ENCODE data around the gene EPHB1. TPM values are rescaled to one million over a fixed set of nuclear protein-coding genes. Genes with fewer than 3 reads are reported as not detected.

EPHB1 gene
- polyA plus RNA-seq, 1 of the 3 experiments (the other 2 are of a cell fraction), result 1.2 TPM

GRCh38 chr3:135238871-135239614, 444.0 kb downstream of the EPHB1 start:
- Histone ChIP-seq H3K9me2 (no peaks in the 10 kb centered on the region), H3K4me2 (no peak overlapping the region), H3K9ac (no peak overlapping the region), H3K27me3 (ENCODE audit: insufficient read depth) (no peaks in the 10 kb centered on the region), H3K4me3 (ENCODE audit: low read depth in 2 of 2, low read length in 1 of 2) (no peak overlapping the region), H4K20me1 (ENCODE audit: insufficient read depth) (no peaks in the 10 kb centered on the region), H3K79me2 (ENCODE audit: insufficient read depth) (no peaks in the 10 kb centered on the region), H3F3A (replicated peaks; ENCODE audit: insufficient read depth) (no peaks in the 10 kb centered on the region), H2AFZ (ENCODE audit: low read depth) (no peak overlapping the region), H3K4me1 (ENCODE audit: control insufficient read depth in 1 of 2, insufficient read depth in 2 of 2, low read depth in 1 of 2, low read length in 1 of 2) (peaks cover 0 to 25% of the 10 kb centered on the region in 2 experiments; a peak in 2 of 4 replicates), H3K36me3 (replicated peaks in 1 of 2; ENCODE audit: control insufficient read depth in 1 of 2, insufficient read depth in 2 of 2, low read length in 1 of 2) (no peaks in the 10 kb centered on the region), H3K9me3 (no peaks in the 10 kb centered on the region), H3K27ac (ENCODE audit: low read depth in 2 of 2, low read length in 1 of 2) (peak overlapping the region in 1 of 2 experiments; percentile 55; a peak in 2 of 4 replicates)
- CTCF ChIA-PET, result interaction anchor here (0.8 to 2.2 kb wide), 5 partner anchors 12 to 638 kb away, joined by 3 to 12 read pairs (median 3); partner anchors contain the start of gene EPHB1
- WGBS (ENCODE audit: low lambda C conversion rate), result 16% methylated on average over 6 of the region's 6 CpGs
- peak; percentile 54 for DNase-seq
- POLR2A ChIA-PET, result interaction anchor here (0.8 kb wide), 1 partner anchor 444 kb away, joined by 3 read pairs; no protein-coding TSS in a partner anchor
- no peak for TF ChIP-seq SIN3A (IDR thresholded peaks at IDR 0.05; ENCODE audit: borderline replicate concordance, low read depth, low read length)
- TF ChIP-seq GATA2 (CRISPR knock-in tag; IDR thresholded peaks at IDR 0.05), result peak; percentile 70

DNA sequence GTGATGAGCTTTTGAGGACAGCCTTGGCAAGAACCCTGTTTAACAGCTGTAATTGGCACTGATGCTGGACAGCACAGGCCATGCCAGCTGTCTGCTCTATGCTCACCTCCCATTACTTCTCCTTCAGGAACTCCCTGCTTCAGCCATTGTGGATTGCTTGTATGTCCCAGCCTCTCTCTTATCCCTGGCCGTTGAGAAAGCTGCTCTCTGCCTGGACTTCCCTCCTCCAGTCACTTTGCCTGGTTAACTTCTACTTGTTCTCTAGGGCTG, 444.5 kb downstream of the EPHB1 start:
- no peaks in the 10 kb centered on the region for H3K27me3 ChIP-seq (ENCODE audit: insufficient read depth)
- no peaks in the 10 kb centered on the region for H3F3A ChIP-seq (replicated peaks; ENCODE audit: insufficient read depth)
- no peak for DNase-seq
- no peak for TF ChIP-seq NFIC (IDR thresholded peaks at IDR 0.05; ENCODE audit: borderline replicate concordance)
- no peak for TF ChIP-seq NRF1 (IDR thresholded peaks at IDR 0.05; ENCODE audit: low read depth, low read length)
- TF ChIP-seq JUND (IDR thresholded peaks at IDR 0.05), result no peak
- no peak for TF ChIP-seq FOSL2 (IDR thresholded peaks at IDR 0.05; ENCODE audit: borderline replicate concordance, low read depth)
- H3K4me3 ChIP-seq (ENCODE audit: low read depth in 2 of 2, low read length in 1 of 2), result no peak overlapping the region
- WGBS (ENCODE audit: low lambda C conversion rate), result 25% methylated on average over 1 of the region's 1 CpG
- no peak overlapping the region for H2AFZ ChIP-seq (ENCODE audit: low read depth)
- H3K9ac ChIP-seq, result no peak overlapping the region
- no peaks in the 10 kb centered on the region for H4K20me1 ChIP-seq (ENCODE audit: insufficient read depth)
- CTCF ChIA-PET, result interaction anchor here (1.3 to 2.2 kb wide), 3 partner anchors 34 to 639 kb away, joined by 3 to 12 read pairs (median 6); partner anchors contain the start of gene EPHB1
- H3K4me1 ChIP-seq (ENCODE audit: control insufficient read depth in 1 of 2, insufficient read depth in 2 of 2, low read depth in 1 of 2, low read length in 1 of 2), result peaks cover 0 to 25% of the 10 kb centered on the region in 2 experiments; a peak in 2 of 4 replicates
- H3K9me3 ChIP-seq, result no peaks in the 10 kb centered on the region
- no peaks in the 10 kb centered on the region for H3K36me3 ChIP-seq (replicated peaks in 1 of 2; ENCODE audit: control insufficient read depth in 1 of 2, insufficient read depth in 2 of 2, low read length in 1 of 2)
- no peak overlapping the region; a peak in 1 of 4 replicates for H3K27ac ChIP-seq (ENCODE audit: low read depth in 2 of 2, low read length in 1 of 2)
- H3K9me2 ChIP-seq, result no peaks in the 10 kb centered on the region
- no peak overlapping the region for H3K4me2 ChIP-seq
- no peaks in the 10 kb centered on the region for H3K79me2 ChIP-seq (ENCODE audit: insufficient read depth)
- POLR2A ChIA-PET, result no interaction called here

GRCh38 chr3:135240426-135240825, 445.4 kb downstream of the EPHB1 start:
- no peaks in the 10 kb centered on the region for H3K27me3 ChIP-seq (ENCODE audit: insufficient read depth)
- H3K4me1 ChIP-seq (ENCODE audit: control insufficient read depth in 1 of 2, insufficient read depth in 2 of 2, low read depth in 1 of 2, low read length in 1 of 2), result peaks cover 0 to 25% of the 10 kb centered on the region in 2 experiments; a peak in 2 of 4 replicates
- no peaks in the 10 kb centered on the region for H3K9me2 ChIP-seq
- ChIA-PET POLR2A (interaction anchor here (0.8 kb wide), 1 partner anchor 445 kb away, joined by 4 read pairs; the partner anchor contains the start of gene EPHB1), CTCF (interaction anchor here (1.2 to 2.2 kb wide), 4 partner anchors 19 to 640 kb away, joined by 3 to 12 read pairs (median 4); partner anchors contain the start of gene EPHB1)
- no peaks in the 10 kb centered on the region for H4K20me1 ChIP-seq (ENCODE audit: insufficient read depth)
- H2AFZ ChIP-seq (ENCODE audit: low read depth), result no peak overlapping the region
- no peak for DNase-seq
- no peak overlapping the region for H3K4me2 ChIP-seq
- peak; percentile 14; the same call in 1 of the 2 replicates for TF ChIP-seq SMC3 (IDR thresholded peaks at IDR 0.05; ENCODE audit: low read depth, low read length)
- TF ChIP-seq RAD21 (IDR thresholded peaks at IDR 0.05; ENCODE audit: low read length), result peak; percentile 38; the same call in 1 of the 2 replicates
- no peak for TF ChIP-seq CHD2 (IDR thresholded peaks at IDR 0.05; ENCODE audit: low read length, partially characterized antibody)
- no peak for TF ChIP-seq MXI1 (IDR thresholded peaks at IDR 0.05; ENCODE audit: low read depth, low read length)
- no peak for TF ChIP-seq RXRA (IDR thresholded peaks at IDR 0.05; ENCODE audit: borderline replicate concordance, low read depth)
- no peak overlapping the region for H3K27ac ChIP-seq (ENCODE audit: low read depth in 2 of 2, low read length in 1 of 2)
- no peaks in the 10 kb centered on the region for H3F3A ChIP-seq (replicated peaks; ENCODE audit: insufficient read depth)
- H3K4me3 ChIP-seq (ENCODE audit: low read depth in 2 of 2, low read length in 1 of 2), result no peak overlapping the region
- no peaks in the 10 kb centered on the region for H3K79me2 ChIP-seq (ENCODE audit: insufficient read depth)
- H3K36me3 ChIP-seq (replicated peaks in 1 of 2; ENCODE audit: control insufficient read depth in 1 of 2, insufficient read depth in 2 of 2, low read length in 1 of 2), result no peaks in the 10 kb centered on the region
- no peak overlapping the region for H3K9ac ChIP-seq
- H3K9me3 ChIP-seq, result no peaks in the 10 kb centered on the region
